ENCODE data around the gene GJD3.

- TF ChIP-seq CTCF (IDR thresholded peaks at IDR 0.05) (no peak), POLR2A (IDR thresholded peaks at IDR 0.05) (no peak)
Measured at GRCh38 chr17:40327244-40327729, 37.2 kb downstream of the GJD3 start.
